IPS-NIHi7 (cell line): ENCODE results near the gene HILPDA.

ENCODE experiments used
- DNase-seq: peaks from one replicate; pipeline ENCODE4 v3.0.0; 2012; ENCODE audit warnings: mixed read lengths; ENCODE audit errors: extremely low spot score

Gene HILPDA, protein sequence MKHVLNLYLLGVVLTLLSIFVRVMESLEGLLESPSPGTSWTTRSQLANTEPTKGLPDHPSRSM

DNA sequence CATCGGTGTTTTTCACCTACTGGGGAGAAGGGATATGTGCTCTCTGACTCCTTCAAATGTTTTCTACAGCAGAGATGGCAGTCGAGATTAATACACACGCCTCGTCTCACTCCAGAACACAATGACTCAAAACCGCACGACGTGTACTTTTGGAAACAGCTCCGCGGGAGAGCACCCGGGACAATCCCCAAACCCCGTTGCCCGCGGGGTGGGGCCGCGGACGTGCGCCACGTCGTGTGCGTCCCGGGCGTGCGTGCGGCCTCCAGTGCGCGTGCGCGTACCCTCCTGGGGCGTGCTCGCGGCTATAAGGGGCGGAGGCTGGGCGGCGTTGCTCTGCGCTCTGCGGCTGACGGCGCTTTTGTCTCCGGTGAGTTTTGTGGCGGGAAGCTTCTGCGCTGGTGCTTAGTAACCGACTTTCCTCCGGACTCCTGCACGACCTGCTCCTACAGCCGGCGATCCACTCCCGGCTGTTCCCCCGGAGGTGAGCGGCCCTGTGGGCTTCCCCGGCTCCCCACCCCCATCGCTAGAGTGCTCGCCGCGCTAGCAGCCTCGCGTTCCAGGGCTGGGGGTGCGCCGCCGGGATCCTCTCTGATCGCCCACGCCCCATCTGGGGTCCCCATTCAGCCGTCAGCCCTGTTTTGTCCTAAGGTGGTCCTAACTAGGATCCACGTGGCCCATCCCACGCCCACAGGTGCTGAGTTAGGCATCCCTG lies at the start of gene HILPDA:
HILPDA (plus strand) TSS at position 336 of the 712 bp plus-strand sequence. CDS start 1,391 bp downstream, outside the sequence.
- peak; percentile 88 for DNase-seq

DNA sequence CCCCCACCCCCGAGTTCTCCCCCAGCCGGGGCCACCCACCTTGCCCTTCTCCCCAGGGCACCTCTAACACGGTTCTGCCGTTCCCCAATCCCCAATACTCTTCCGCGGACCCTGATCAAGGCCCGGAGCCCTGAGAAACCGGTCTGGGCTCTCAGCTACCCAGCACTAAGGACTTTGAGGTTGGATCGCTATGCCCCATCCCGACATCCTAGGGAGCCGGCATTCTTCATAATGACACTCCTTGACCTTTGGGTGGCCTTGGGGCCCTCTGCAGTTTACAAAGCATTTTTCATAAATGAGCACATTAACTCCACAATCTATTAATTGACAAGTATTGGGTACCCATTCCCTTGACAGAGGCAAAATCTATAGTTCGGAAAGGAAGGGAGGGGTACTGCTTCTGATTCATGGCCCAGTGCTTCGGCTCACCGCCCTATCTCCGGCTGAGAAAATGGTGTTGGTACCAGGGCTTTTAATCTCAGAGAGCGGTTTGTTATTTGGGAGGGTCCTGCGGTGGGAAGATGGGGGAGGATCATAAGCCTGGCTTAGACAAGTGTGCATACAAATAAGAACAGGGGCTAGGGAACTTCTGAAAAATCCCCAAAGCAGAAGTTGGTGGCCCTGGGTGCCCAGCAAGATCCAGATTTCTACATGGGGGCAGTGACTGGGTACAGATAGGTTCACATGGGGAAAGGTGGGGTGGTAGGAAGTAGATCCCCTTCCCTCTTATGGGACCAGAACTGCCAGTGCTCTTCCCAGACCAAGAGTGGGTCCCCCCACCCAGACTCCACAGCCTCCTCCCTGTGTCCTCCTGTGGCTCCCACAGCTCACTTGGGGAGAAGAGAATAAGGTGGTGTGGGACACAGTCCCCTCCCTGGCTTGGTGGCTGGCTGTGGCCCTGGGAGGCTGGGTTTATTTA lies 49.1 kb upstream of the HILPDA start:
- no peak for DNase-seq

DNA sequence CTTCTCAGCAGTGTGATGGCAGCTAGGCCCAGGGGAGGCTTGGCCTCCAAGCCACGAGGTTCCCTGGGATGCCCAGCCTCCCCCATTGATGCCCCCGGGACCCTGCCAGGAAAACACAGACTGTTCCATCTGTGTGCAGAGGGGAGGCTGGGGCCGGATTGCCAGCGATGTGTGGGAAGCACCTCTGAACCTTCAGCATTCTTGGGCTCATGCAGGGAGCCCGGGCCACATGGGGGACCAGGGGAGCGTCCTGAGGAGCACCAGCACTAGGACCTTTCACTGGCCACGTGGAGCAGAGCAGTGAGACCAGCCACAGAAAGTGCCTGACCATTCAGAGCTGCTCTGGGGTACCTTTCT lies 48.5 kb upstream of the HILPDA start:
- DNase-seq, result no peak

DNA sequence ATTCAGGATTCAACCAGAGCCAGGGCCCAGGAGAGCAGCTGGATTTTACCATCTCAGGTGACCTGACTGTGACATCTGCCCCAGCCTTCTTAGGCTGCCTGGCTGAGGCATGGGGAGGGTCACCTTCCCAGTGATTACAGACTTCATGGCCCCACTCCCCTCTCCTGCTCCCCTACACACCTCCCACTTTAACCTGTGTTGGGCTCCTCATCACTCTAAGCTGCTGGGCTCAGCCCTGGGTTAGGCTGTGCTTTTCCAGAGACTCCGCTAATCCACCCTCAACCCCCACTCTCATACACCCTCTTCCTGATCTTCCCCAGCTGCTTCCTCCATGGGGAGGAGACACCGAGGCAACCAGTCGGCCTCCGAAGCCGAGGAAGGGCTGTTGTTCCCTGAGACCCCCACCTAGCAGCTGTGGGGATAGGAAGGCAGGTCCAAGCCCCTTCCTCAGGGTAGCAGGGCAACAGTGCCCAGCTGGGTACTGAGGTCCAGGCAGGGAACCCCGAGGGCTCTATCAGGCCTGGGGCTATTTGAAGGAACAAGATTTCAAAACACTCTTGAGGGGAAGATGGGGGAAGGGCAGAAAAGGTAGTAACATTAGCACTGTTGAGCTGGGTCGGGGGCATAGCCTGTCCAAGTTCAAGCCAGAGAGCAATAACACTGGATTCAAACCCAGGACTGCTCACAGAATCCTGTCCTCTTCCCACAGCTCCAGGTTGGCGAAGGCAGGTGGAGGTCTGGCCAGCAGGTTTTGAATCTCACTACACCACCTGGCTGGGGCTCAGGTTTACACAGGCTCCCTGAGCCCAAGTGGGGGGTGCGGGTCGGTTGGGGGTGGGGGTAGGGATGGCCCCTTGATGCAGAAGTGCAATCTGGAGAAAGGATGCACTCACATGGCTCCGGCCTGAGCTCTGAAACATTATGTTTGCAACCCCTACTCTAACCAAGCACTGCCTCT lies 47.6 kb upstream of the HILPDA start:
- DNase-seq, result no peak

DNA sequence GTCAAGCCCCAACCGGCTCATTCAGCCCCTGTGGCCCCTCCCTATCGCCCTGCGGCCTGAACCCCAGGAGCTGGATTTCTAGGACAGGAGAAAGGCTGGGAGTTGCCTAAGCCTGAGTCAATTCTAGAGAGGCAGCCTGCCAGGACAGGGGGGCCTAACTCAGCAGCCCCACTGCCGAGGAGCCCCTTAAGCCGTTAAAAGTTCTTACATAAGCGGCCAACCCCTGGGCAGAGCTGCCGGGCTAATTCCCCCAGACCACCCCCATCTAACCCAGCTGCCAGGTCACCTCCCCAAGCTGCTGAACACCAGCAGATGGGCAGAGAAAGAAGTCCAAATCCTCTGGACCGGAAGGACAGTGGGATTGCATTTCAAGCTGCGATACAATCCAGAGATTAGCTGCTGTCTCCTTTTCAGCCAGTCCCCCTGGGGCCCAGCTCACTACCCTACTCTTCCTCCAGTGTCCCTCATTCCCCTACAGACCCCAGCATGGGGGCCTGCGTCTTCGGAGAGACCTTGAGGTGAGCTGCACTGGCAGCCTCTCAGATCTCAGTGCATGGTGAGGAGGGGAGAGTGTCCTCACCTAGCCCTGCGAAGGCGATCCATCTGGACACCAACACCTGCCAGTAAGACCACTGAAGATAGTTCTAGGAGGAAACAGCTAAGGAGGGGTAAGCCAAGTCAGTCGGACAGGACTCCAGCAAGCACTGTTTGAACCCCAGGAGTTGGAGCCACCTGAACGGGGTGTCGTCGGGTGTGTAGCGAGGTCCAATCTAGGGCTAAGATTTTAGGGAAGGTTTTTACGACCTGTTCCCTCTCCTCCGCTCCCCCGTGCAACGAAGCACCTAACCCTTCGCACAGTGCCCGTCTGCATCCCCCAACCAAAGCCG lies 46.7 kb upstream of the HILPDA start:
- no peak for DNase-seq

DNA sequence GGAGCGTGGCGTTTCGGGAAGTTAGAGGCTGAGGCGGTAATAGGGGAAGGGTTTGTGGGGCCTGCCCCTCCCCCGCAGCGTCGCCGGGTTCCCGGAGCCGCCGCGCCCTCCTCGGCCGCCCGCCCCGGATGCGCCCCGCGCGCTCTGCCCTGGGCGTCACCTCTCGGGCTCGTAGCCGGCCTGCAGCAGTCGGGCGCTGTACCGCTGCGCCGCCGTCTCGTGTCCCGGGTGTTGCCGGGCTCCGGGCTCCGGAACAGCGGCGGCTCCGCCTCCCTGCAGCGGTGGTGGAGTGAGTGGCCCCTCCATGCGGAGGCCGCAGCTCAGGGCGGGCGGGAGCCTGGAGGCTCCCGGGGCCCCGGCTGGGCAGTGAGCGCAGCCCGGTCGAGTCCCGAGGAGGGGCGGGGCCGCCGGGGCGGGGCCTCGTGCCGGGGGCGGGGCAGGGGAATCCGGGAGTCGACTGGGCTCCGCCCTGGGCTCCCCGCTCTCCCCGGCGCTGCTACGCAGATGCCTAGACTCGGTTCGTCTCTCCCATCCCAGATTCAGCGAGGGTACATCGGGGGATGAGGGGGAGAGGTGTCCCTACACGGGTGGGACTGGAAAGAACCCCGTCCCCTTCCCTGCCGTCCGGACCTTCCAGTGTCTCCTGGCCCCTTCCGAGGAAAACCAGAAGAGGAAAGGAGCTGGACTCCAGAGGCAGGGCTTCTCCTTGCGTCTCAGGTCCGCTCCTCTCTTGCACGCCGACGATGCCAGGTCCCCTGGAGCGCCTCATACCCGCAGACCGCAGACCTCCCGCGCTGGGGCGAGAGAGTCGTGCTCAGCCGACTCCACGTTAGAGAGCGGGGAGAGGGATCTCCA lies 45.9 kb upstream of the HILPDA start, which contains the start of gene IMPDH1:
IMPDH1 (minus strand) TSS at position 387 of the 855 bp plus-strand sequence; CDS start at position 306, 81 bp downstream.
- DNase-seq, result peak; percentile 98

DNA sequence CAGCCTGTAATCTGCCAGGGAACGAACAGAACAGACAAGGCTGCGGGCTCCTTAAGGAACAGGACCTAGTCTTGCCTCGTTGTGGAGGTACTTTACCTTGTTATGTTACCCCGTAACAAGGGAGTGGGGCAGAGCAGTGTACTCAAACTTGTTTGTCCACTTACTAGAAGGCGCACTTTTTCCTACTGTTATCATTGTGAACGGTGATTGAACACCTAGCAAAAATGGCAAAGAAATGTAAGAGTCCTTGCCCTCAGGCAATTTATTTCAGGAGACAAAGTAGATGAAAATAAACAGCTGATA lies 45.3 kb upstream of the HILPDA start:
- DNase-seq, result no peak

DNA sequence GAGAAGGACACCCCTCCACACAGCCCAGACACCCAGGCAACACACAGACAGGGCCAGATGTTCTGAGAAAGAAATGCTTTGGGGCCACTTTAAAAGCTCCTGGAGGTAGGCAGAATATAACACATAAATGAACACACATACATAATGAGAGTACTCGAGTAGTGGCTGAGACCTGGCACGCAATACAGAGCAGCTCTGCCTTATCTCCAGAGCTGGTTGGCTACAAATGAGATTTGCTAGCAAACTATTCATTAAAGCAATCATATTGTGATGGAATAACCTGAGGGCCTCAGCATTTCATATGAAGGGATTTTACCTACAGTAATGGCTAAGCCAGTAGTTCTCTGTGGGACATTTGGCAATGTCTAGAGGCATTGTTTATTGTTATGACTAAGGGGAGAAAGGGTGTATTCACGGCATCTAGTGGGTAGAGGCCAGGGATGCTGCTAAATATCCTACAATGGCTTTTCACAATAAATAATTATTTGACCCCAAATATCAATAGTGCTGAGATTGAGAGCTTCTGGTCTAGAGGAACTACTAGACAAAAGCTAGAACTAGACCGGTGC lies 40.4 kb upstream of the HILPDA start:
- DNase-seq, result no peak

DNA sequence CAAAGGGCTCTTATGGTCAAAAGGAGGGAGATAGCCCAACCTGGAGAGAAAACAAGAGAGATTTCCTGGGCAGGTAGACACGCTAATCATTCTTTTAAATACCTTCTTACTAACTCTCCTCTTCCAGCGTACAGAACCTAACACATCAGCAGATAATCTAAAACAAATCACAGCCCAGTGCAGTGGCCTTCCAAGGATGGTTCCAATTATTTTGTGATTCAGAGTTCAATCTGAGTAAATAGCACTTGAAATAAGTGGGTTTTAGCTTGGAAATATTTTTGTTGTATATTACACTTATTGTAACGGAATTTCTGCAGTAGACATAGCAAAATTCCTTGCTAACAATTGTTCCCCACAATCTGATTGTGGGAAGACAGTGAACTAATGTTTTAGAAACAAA lies 38.6 kb upstream of the HILPDA start:
- DNase-seq, result no peak

DNA sequence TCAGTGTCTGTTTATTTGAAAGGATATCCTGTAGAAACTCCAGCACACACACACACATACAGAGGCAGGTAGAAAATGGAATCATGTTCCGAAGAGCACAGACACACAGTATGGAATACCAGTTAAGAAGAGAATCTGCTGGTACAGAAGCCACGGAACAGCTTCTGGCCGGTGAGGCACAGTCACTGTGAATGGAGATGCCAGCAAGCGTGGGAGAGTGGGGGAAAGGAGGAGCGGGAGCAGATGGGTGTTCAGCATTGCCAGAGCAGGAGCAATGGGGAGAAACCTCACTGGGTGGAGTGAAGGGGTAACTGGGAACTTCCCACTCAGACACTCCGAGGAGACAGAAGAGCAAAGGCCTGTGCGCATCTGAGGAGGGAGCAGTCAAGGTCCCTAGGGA lies 36.4 kb upstream of the HILPDA start:
- no peak for DNase-seq

DNA sequence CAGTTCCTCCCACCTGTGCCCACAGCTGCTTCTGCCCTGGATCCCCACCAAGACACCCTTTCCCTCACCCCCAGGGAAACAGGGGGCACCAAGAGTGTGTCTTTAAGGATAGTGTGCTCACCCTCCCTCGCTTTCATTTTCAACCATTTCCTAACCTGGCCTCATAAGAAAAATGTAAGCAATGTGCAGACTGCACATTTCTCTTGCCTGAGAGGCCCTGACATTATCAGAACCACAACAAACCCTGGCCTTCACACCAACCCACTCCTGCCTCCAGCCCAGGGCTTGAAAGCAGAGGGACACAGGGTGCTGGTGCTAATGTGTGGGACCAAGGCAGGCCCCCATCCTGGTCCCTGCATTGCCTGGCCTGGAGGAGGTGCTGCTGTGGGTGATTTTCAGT lies 34.9 kb upstream of the HILPDA start:
- no peak for DNase-seq

DNA sequence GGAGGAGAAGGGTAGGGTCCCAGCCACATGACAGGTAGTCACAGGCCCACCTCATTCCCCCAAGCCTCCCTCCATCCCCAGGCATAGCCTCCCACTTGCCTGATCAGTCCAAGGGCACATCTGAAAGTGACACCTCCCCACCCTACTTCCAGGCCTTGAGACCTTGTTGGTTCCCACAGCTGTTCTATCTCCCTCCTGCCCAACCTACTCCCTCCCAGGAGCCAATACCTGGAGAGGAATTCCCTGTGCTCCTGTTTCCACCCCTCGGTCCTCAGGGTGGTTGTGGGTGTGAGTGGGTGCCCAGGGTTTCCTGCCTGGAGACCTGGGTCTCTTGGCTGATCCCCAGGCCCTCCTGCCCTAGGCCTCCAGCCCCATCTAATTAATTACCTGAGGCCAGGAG lies 34.3 kb upstream of the HILPDA start:
- no peak for DNase-seq

DNA sequence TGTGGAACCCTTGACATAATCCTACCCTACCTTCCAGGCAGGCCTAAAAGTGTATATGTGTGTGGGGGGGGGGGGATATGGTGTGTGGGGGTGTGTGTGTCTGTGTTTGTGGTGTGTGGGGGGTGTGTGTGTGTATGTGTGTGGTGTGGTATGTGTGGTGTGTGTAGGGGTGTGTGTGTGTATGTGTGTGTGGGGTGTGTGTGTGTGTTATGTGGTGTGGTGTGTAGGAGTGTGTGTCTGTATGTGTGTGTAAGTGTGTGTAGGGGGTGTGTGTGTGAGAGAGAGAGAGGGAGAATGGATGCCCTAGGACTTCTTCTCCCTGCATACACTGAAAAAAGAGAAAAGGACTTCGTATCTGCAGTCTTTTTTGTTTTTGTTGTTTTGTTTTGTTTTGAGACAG lies 33.6 kb upstream of the HILPDA start:
- no peak for DNase-seq

DNA sequence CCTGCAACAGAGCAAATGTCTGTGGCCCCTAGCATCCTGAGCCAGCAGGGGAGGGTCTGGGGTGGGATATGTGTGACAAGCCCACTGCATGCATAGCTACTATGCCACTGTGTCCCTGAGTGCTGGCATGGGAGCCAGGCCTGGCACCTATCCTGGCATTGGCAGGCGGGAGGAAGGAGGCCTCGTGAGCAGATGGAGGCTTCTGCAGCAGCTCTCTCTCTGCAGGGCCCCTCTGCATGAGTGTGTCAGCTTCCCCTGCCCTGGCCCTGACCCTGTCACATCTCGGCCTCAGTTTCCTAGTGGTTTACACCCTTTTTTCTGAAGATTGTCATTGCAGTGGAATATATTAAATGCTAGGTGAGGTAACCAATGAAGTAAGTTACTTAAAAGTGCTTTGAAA lies 32.8 kb upstream of the HILPDA start:
- DNase-seq, result no peak

DNA sequence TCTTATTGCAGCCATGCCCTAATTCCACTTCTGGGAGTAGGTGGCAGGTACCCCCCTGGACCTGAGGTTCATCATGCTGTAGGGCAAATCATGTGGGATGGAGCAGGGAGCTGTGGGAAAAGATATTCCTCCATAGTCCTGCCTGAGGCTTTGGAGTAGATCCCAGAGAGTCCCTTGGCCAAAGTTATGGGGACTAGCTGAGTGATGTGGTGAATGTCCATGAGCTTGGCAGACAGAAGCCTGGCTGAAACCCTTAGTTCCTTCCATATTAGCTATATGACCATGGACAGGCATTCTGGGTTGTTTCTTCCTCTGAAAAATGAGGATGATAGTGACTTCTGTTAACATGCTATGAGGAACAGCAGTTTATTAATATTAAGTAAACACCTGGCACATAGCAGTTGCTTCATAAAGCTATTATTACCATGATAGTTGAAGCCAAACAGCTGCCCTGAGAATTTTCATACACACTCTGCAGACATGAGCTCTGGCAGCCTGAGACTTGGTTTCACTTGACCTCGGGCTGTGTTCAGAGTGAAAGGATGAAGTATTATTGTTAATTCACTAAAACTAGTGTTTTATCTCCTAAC lies 30.9 kb upstream of the HILPDA start:
- DNase-seq, result no peak

DNA sequence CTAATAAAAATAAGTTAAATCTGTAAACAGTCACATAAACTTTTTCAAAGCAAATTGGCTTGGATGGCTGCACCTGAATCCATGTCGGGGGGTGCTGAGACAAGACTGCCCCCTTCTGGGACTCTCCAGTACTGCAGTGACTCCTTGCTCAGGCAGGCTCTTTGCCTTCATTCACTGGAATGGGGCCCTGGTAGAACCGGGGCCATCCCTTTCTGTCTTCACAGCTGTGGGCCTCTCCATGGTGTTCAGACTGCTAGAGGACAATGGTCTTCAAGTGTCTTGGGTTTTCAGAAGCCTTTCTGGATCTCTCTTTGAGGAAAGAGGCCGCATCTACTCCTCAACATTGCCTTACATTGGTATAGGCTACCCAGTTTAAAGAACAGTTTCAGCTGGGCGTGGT lies 29.8 kb upstream of the HILPDA start:
- peak; percentile 88 for DNase-seq

DNA sequence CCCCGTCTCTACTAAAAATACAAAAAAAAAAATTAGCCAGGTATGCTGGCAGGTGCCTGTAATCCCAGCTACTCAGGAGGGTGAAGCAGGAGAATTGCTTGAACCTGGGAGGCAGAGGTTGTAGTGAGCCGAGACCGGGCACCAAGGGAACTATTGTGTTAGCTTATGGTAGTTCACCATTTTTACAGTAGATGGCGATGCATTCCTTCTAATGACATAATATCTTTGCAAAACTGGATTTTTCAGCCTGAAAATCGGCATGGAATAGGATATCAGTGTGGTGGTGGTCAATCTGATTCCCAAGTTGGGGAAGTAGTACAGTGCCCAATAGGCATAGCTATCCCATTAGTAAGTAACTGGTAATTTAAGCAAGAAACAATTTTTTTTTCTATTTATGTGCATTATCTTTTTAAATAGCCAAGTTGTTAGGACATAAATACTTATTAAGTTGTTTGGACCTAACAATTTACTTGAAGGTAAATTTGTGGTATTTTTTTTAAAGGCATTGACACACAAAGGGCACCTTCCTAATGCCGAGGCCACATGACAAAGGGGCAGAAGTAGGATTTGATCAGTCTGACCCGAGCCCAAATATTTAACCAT lies 28.3 kb upstream of the HILPDA start:
- DNase-seq, result peak; percentile 43

DNA sequence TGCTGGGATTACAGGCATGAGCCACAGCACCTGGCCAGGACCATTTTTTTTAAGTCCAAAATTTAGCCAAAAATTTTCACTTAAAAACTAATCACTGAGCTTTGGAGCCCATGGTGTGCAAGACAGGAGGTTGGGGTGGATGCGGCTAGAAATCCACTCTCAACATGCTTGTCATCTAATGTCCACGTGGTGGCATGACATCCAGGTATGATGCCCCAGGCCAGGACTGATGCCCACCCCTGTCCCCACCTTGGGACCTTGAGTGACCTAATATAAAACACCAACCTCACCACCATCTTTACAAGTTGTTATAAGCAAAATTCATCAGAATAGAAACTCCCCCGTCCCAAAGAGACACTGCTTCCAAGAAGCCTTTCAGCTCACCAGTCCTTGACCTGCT lies 25.5 kb upstream of the HILPDA start:
- DNase-seq, result no peak

DNA sequence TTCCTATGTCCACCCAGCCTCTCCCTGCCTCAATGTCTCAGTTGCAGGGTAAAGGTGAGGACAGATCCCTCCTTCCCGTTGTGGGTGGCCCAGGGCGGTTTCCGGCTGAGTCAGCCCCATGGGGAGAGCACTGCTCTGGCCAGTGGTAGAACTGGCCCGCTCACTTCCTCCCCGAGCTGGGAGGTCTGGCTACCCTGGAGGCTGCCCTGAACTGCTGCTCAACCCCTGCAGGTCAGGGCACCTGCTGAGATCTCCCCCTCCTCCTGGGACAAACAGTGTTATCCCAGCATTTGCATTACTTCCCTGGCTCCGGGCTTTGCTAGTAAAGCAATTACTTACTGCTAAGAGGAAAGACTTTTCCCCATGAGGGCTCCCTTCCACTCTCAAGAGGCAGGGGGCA lies 24.5 kb upstream of the HILPDA start:
- DNase-seq, result peak; percentile 66
